ENCODE measurements around the gene TENT5C. TPM values are rescaled to one million over a fixed set of nuclear protein-coding genes. Genes with fewer than 3 reads are reported as not detected.

TENT5C gene
- total and polyA plus RNA-seq, 2 of the 13 experiments (the other 11 are each of a cell fraction or from before 2014, with no cell fraction given): 0.02 to 0.38 TPM

GRCh38 chr1:117618450-117619122 lies 12.7 kb downstream of the TENT5C start:
- Histone ChIP-seq H2AFZ (ENCODE audit: low read length) (no peak overlapping the region), H3K4me2 (ENCODE audit: low read depth, low read length) (no peak overlapping the region), H3K36me3 (replicated peaks in 1 of 2; ENCODE audit: control insufficient read depth in 1 of 2, insufficient read depth in 2 of 2, low read length in 2 of 2) (no peaks in the 10 kb centered on the region), H3K9me3 (ENCODE audit: low read length) (no peaks in the 10 kb centered on the region), H3K9ac (ENCODE audit: insufficient read depth, low read depth, low read length) (no peak overlapping the region), H3K4me1 (ENCODE audit: insufficient read depth, low read length) (no peaks in the 10 kb centered on the region), H3K27me3 (ENCODE audit: control insufficient read depth in 1 of 2, insufficient read depth in 2 of 2, low read length in 2 of 2) (no peaks in the 10 kb centered on the region), H3K27ac (ENCODE audit: extremely low read length, insufficient read depth, low read length) (no peak overlapping the region), H3K4me3 (replicated peaks in 1 of 3; ENCODE audit: insufficient read depth in 1 of 3, low read depth in 2 of 3, low read length in 3 of 3) (no peak overlapping the region), H4K20me1 (ENCODE audit: insufficient read depth, low read length) (no peaks in the 10 kb centered on the region), H3K79me2 (ENCODE audit: insufficient read depth, low read length) (no peaks in the 10 kb centered on the region)
- ATAC-seq (no peak), FAIRE-seq (no peak), DNase-seq (ENCODE audit: low spot score) (no peak)
- intact Hi-C loops (cut with micrococcal nuclease; ENCODE audit: unreplicated experiment) (no loop called here), in situ Hi-C loops (cut with HindIII; ENCODE audit: extremely low pct_ligation_motif_present, low pct_unique_long_range_greater_than_20kb) (no loop called here)
- TF ChIP-seq ZNF550 (CRISPR knock-in tag; IDR thresholded peaks at IDR 0.05; ENCODE audit: borderline replicate concordance) (no peak), TFDP1 (CRISPR knock-in tag; IDR thresholded peaks at IDR 0.05; ENCODE audit: borderline replicate concordance) (no peak), ZNF564 (CRISPR knock-in tag; IDR thresholded peaks at IDR 0.05) (no peak), ZMAT5 (CRISPR knock-in tag; IDR thresholded peaks at IDR 0.05; ENCODE audit: borderline replicate concordance, low read depth) (no peak), ZNF746 (CRISPR knock-in tag; IDR thresholded peaks at IDR 0.05) (no peak), TCF12 (IDR thresholded peaks at IDR 0.05) (no peak), TCF12 (CRISPR knock-in tag; IDR thresholded peaks at IDR 0.05) (no peak), ZSCAN22 (CRISPR knock-in tag; IDR thresholded peaks at IDR 0.05) (no peak), SMAD3 (CRISPR knock-in tag; IDR thresholded peaks at IDR 0.05) (no peak), MIXL1 (CRISPR knock-in tag; IDR thresholded peaks at IDR 0.05) (no peak), IKZF1 (IDR thresholded peaks at IDR 0.05) (no peak), ZNF18 (CRISPR knock-in tag; IDR thresholded peaks at IDR 0.05; ENCODE audit: insufficient replicate concordance) (no peak), ZFY (CRISPR knock-in tag; IDR thresholded peaks at IDR 0.05) (no peak)
- TF ChIP-seq, protein P1, sequence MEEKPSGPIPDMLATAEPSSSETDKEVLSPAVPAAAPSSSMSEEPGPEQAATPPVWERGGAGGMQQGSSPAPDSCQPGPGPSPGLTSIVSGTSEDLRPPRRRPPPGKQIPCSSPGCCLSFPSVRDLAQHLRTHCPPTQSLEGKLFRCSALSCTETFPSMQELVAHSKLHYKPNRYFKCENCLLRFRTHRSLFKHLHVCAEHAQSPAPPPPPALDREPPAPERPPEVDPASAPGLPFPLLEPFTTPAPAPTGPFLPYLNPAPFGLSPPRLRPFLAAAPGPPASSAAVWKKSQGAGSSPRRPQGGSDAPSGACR (CRISPR knock-in tag; IDR thresholded peaks at IDR 0.05): no peak
- CTCF ChIA-PET (ENCODE audit: low intra/inter-chr PET ratio, low total read pairs): no interaction called here
- 1% methylated on average over 2 of the region's 2 CpGs for WGBS (ENCODE audit: low lambda C conversion rate)
- no TSS peak for BruUV-seq (replicated peaks)
- POLR2A ChIA-PET: no interaction called here

Measured in HepG2 (cell line).